Inflammatory macrophage treated with lipopolysaccharide for 4 hours (primary cell): ENCODE results near the gene GFOD2.
"Not testable (repeated sequence)": the region's sequence is repeated elsewhere in the genome, so short reads cannot be mapped to it uniquely, and the experiment has no call there.

ENCODE experiments used
- DNase-seq: peaks from one replicate; pipeline ENCODE4 v3.0.0-alpha.2; 2020

The GFOD2 gene

DNA sequence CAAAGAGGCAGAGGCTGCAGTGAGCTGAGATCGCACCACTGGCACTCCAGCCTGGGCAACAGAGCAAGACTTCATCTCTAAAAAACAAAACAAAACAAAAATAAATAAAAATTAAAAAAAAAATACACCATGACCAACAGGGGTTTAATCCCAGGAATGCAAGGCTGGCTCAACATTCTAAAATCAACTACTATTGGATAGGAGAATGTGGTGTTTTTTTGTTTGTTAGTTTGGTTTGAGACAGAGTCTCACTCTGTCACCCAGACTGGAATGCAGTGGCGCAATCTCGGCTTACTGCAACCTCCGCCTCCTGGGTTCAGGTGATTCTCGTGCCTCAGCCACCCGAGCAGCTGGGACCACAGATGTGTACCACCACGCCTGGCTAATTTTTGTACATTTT, 19.9 kb downstream of the GFOD2 start:
- DNase-seq = no peak

GRCh38 chr16:67697422-67698185, 21.5 kb downstream of the GFOD2 start:
- DNase-seq = peak; percentile 53

- no peak for DNase-seq
Measured at GRCh38 chr16:67694611-67695010, 24.5 kb downstream of the GFOD2 start.

DNA sequence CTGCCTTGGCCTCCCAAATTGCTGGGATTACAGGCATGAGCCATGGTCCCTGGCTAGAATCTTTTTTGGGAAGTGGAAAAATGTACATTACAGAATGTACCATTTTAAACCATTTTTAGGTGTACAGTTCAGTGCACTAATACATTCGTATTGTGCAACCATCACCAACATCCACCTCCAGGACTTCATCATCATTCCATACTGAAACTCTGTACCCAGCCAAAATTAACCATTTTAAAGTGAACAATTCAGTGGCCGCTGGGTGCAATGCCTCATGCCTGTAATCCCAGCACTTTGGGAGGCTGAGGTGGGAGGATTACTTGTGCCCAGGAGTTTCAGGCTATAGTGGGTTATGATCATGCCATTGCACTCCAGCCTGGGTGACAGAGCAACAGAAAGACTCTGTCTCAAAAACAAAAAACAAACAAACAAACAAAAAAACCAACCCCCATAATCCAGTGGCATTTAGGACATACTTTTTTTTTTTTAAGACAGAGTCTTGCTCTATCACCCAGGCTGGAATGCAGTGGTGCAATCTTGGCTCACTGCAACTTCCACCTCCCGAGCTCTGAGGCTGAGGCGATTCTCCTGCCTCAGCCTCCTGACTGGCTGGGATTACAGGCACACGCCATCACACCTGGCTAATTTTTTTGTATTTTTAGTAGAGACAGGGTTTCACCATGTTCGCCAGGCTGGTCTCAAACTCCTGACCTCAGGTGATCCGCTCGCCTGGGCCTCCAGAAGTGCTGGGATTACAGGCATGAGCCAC, 25.4 kb downstream of the GFOD2 start:
- not testable (repeated sequence) for DNase-seq

DNA sequence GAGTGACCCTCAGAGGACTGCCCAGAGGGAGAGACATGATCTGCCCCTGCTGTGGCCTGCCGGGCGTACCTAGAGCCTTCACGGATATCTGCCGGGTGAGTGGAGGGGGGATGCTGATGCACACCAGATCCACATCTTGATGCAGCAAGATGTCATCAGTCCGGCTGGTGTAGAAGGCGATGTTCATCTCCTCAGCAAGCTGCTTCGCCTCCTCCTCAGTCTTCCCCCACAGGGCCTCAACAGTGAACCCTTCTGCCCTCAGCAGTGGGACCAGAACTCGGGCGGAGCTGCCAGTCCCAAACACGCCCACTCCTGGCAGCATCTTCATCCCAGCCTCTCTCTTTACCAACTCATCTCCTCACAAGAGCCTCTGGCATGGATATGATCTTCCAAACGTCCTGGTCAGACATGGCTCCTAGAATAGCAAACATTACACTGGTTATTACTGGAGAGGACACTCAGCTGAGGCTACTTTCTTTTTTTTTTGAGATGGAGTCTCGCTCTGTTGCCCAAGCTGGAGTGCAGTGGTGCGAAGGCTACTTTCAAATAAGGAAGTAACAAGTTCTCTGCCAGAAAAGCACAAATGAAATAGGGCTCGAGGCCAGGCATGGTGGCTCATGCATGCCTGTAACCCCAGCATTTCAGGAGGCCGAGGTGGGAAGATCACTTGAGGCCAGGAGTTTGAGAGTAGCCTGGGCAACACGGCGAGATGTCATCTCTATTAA, 33.6 kb downstream of the GFOD2 start:
- DNase-seq = no peak

- no peak for DNase-seq
Measured at GRCh38 chr16:67683767-67684166, 35.3 kb downstream of the GFOD2 start.

GRCh38 chr16:67679935-67680897, 38.9 kb downstream of the GFOD2 start:
- DNase-seq = no peak

DNA sequence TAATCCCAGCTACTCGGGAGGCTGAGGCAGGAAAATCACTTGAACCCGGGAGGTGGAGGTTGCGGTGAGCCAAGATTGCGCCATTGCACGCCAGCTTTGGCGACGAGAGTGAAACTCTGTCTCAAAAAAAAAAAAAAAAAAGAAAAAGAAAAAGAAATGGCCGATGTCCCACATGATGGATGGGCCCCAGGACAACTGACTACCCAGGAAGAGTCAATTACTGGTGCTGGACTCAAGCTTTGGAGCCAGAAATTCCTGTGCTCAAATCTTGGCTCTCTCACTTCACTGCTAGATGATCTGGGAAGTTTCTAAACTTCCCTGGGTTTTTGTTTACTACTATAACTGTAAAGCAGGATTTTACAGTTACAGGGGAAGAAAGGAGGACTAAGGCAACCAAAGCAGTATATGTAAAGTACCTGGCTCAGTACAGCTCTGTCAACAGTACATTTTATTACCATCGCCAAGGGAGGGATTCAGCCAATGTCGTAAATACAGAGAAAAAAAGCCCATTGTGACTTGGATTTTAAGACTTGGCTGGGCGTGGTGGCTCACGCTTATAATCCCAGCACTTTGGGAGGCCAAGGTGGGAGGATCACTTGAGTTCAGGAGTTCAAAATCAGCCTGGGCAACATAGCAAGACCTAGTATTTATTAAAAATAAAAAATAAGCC, 40.6 kb downstream of the GFOD2 start:
- no peak for DNase-seq

GRCh38 chr16:67677712-67678111, 41.4 kb downstream of the GFOD2 start:
- DNase-seq = no peak

DNA sequence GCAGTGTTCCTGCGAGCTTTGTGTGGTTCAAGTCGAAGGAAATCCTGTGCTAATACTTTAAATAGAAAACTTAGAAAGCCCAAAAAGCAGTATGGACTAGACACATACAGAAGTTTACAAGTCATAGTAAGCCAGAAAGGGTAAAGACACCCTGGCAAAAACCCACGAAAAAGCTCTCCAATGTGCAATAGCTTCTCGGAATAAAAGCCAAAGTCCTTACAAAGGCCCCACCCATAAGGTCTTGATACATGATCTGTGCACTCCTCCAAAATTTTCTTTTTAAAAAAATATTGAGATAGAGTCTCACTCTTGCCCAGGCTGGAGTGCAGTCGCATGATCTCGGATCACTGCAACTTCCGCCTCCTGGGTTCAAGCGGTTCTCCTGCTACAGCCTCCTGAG, 42.2 kb downstream of the GFOD2 start:
- DNase-seq = no peak

DNA sequence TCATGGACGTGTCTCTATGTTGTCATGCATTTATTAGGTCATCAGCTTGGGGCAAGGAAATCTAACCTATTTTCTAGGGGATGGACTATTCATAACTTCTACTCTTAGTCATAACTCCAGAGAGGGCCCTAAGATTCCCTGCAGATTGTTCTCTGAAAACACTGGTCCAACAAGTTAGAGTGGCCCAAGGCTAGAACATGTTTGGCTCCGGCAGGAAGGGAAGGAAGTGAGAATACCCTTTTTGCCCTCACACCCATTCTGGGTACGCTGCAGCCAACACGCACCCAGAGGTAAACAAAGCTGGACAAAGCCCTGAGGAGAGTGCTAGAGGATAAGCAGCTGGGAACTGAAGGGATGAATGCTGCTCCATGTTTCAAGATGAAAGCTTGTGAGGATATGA, 42.6 kb downstream of the GFOD2 start:
- DNase-seq = no peak

DNA sequence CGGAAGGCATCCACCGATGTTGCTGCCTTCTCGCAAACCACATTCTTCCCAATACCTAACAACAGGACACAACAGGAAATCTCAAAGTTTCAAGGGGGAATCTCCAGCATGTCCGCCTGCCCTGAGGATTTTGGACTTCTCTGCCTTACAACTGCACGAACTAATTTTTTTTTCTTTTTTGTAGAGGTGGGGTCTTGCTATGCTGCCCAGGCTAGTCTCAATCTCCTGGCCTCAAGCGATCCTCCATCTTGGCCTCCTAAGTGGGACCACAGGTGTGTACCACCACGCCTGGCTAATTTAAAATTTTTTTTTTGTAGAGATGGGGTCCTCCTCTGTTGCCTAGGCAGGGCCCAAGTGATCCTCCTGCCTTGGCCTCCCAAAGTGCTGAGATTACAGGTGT, 43.1 kb downstream of the GFOD2 start:
- DNase-seq = no peak

GRCh38 chr16:67675579-67675935, 43.6 kb downstream of the GFOD2 start:
- DNase-seq = no peak

- DNase-seq = no peak
Measured at GRCh38 chr16:67674851-67675578, 44.1 kb downstream of the GFOD2 start.

- DNase-seq = peak; percentile 75
Measured at GRCh38 chr16:67673712-67674580, 45.2 kb downstream of the GFOD2 start.

GRCh38 chr16:67672739-67673662, 46.1 kb downstream of the GFOD2 start:
- DNase-seq = peak; percentile 73

- DNase-seq = no peak
Measured at GRCh38 chr16:67672306-67672705, 46.8 kb downstream of the GFOD2 start.

DNA sequence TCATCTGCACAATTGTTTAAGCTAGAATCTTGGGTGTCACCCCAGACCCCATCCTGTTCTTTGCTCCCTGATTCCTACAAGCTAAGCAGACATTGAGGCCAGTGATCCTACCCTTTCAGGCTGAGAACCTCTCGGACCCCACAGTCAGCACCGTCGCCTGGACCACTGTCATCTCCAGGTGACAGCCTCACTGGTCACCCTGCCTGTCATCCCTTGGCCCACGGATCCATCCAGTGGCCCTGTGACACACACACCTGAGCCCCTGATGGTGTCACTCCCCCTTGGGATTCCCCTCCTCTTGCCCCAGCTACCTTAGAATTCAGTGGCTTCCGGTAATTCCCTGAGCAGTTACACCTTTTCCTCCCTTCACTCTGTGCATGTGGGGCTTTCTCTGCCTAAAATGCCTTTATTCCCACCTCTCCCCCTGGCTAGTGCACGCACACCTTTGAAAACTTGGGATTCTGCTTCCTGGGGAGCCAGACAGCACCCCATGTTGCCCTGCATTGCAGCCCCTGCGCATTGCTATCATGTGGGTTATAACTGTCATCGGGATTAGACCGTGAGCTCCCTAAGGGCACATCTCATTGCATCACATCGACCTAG, 49.5 kb downstream of the GFOD2 start:
- DNase-seq = no peak
